Uterus (tissue), 4 donors: Measurements from ENCODE around the gene IRF4. TPM values are rescaled to one million over a fixed set of nuclear protein-coding genes. Genes with fewer than 3 reads are reported as not detected.

Experiments used
- DNase-seq, 2 donors: peaks; one replicate each; pipeline ENCODE4 v3.0.0-alpha.2; 2019 to 2020
- H3K27ac ChIP-seq, 2 donors: fragments of 200-600 bp; sonication (generic); 1 replicate in 1 of 2; 2 replicates in 1 of 2; pipeline ENCODE4 v1.5.1; 2016 to 2018
- H3K27me3 ChIP-seq, 2 donors: fragments of 200-600 bp; sonication (generic); one replicate each; pipeline ENCODE4 v1.5.1; 2018 to 2019; ENCODE audit warnings: control low read depth in 1 of 2
- H3K36me3 ChIP-seq, 2 donors: fragments of 200-600 bp; sonication (generic); one replicate each; pipeline ENCODE4 v1.5.1; 2019; ENCODE audit warnings: control low read depth in 1 of 2
- H3K4me1 ChIP-seq, 2 donors: fragments of 200-600 bp; sonication (generic); one replicate each; pipeline ENCODE4 v1.5.1; 2018 to 2019; ENCODE audit warnings: control low read depth in 1 of 2
- H3K4me3 ChIP-seq, 2 donors: fragments of 200-600 bp; sonication (generic); 1 replicate in 1 of 2; 2 replicates in 1 of 2; pipeline ENCODE4 v1.5.1; 2018 to 2019; ENCODE audit warnings: mild to moderate bottlenecking in 1 of 2
- H3K9me3 ChIP-seq, 2 donors: fragments of 200-600 bp; sonication (generic); one replicate each; pipeline ENCODE4 v1.5.1; 2019; ENCODE audit warnings: control low read depth in 1 of 2
- CTCF ChIP-seq, 4 experiments: fragments of 200-600 bp in 2 of 4; fragments of 450-650 bp in 2 of 4; sonication (generic) in 2 of 4; IDR thresholded peaks; one replicate each; pipeline ENCODE4 v1.5.1; 2016 to 2019; ENCODE audit warnings: antibody characterized with exemption in 4 of 4, mild to moderate bottlenecking in 2 of 4, moderate library complexity in 1 of 4
- POLR2A ChIP-seq, 2 donors: fragments of 450-650 bp; IDR thresholded peaks; one replicate each; pipeline ENCODE4 v1.6.1; 2016; ENCODE audit warnings: antibody characterized with exemption in 2 of 2, mild to moderate bottlenecking in 1 of 2, moderate library complexity in 1 of 2
- intact Hi-C: fragments of 100-400 bp; cut with DNase I; formaldehyde crosslinking; loops from one replicate; pipeline ENCODE4 v1.15.1; 2023; ENCODE audit warnings: low total_unique reads
- total RNA-seq, 4 donors: library from RNA; depleted of rRNA in 3 of 4; stranded (reverse); fragments of >200 nt in 3 of 4; gene quantifications; one replicate each; pipeline versions ENCODE4 v1.1.0 to v1.2.4, GENCODE V29; 2014 to 2023
- donor health status: DM: yes; HTN: yes; CAD: no.

The IRF4 gene
- total RNA-seq, 4 donors from 2014 or later = 0.55 to 2.0 TPM; not detected in 2

- no peaks in the 10 kb centered on the region for H3K9me3 ChIP-seq
- TF ChIP-seq CTCF (IDR thresholded peaks at IDR 0.05) (no peak), POLR2A (IDR thresholded peaks at IDR 0.05) (no peak)
- intact Hi-C loops = no loop called here
Measured at GRCh38 chr6:431504-431903, 40.0 kb downstream of the IRF4 start.

GRCh38 chr6:431986-432385 lies 40.4 kb downstream of the IRF4 start:
- TF ChIP-seq POLR2A (IDR thresholded peaks at IDR 0.05) (no peak), CTCF (IDR thresholded peaks at IDR 0.05) (no peak)
- no peaks in the 10 kb centered on the region for H3K9me3 ChIP-seq
- no peak overlapping the region for H3K4me3 ChIP-seq
- H3K4me1 ChIP-seq = no peaks in the 10 kb centered on the region
- intact Hi-C loops = no loop called here
- no peaks in the 10 kb centered on the region for H3K36me3 ChIP-seq
- H3K27me3 ChIP-seq = no peaks in the 10 kb centered on the region
- no peak for DNase-seq
- H3K27ac ChIP-seq = no peak overlapping the region

More at GRCh38 chr6:431504-431903, 40.0 kb downstream of the IRF4 start:
- H3K4me3 ChIP-seq = no peak overlapping the region
- no peaks in the 10 kb centered on the region for H3K4me1 ChIP-seq
- no peak for DNase-seq
- H3K36me3 ChIP-seq = no peaks in the 10 kb centered on the region
- H3K27ac ChIP-seq = no peak overlapping the region
- no peaks in the 10 kb centered on the region for H3K27me3 ChIP-seq

GRCh38 chr6:434051-434705 lies 42.6 kb downstream of the IRF4 start:
- no peak for DNase-seq
- Histone ChIP-seq H3K27me3 (no peaks in the 10 kb centered on the region), H3K4me1 (no peaks in the 10 kb centered on the region), H3K36me3 (no peaks in the 10 kb centered on the region), H3K27ac (no peak overlapping the region), H3K4me3 (no peak overlapping the region), H3K9me3 (no peaks in the 10 kb centered on the region)
- intact Hi-C loops = no loop called here
- TF ChIP-seq POLR2A (IDR thresholded peaks at IDR 0.05) (no peak), CTCF (IDR thresholded peaks at IDR 0.05) (no peak)

- H3K36me3 ChIP-seq = no peaks in the 10 kb centered on the region
- H3K27me3 ChIP-seq = no peaks in the 10 kb centered on the region
- H3K4me3 ChIP-seq = no peak overlapping the region
- no peak for DNase-seq
- H3K27ac ChIP-seq = no peak overlapping the region
- no peaks in the 10 kb centered on the region for H3K9me3 ChIP-seq
- no peaks in the 10 kb centered on the region for H3K4me1 ChIP-seq
- intact Hi-C loops = no loop called here
- no peak for TF ChIP-seq POLR2A (IDR thresholded peaks at IDR 0.05)
- no peak for TF ChIP-seq CTCF (IDR thresholded peaks at IDR 0.05)
Measured at GRCh38 chr6:435441-436307, 44.1 kb downstream of the IRF4 start.
